Lung (tissue), 12 donors: ENCODE measurements around the gene AGBL4. TPM values are rescaled to one million over a fixed set of nuclear protein-coding genes. Genes with fewer than 3 reads are reported as not detected.

Experiments
- ATAC-seq: fragments of 200-7000 bp; cut with Tn5 transposase; one replicate; pipeline ENCODE4 v1.9.1; 2020; ENCODE audit warnings: moderate number of reproducible peaks; ENCODE audit not compliant: insufficient read depth, low FRiP score
- DNase-seq, 3 donors: peaks; one replicate each; pipeline ENCODE4 v3.0.0-alpha.2; 2013 to 2017
- H3K27ac ChIP-seq, 2 donors: one replicate each; pipeline ENCODE4 v1.5.1; 2013; ENCODE audit warnings: mild to moderate bottlenecking in 2 of 2, moderate library complexity in 2 of 2, control low read depth in 1 of 2, inconsistent platforms in 1 of 2, low read depth in 1 of 2, low read length in 1 of 2
- H3K27me3 ChIP-seq, 3 donors: one replicate each; pipeline ENCODE4 v1.5.1; 2013; ENCODE audit warnings: low read length in 2 of 3; ENCODE audit not compliant: control insufficient read depth in 3 of 3, insufficient read depth in 3 of 3
- H3K36me3 ChIP-seq, 4 donors: one replicate each; pipeline ENCODE4 v1.5.1; 2013; ENCODE audit warnings: low read length in 4 of 4, mild to moderate bottlenecking in 1 of 4, moderate library complexity in 1 of 4; ENCODE audit not compliant: control insufficient read depth in 4 of 4, insufficient read depth in 4 of 4
- H3K4me1 ChIP-seq, 5 donors: one replicate each; pipeline ENCODE4 v1.5.1; 2013; ENCODE audit warnings: low read length in 5 of 5, mild to moderate bottlenecking in 2 of 5, moderate library complexity in 1 of 5; ENCODE audit not compliant: control insufficient read depth in 5 of 5, insufficient read depth in 5 of 5
- H3K4me3 ChIP-seq: one replicate; pipeline ENCODE4 v1.5.1; 2013; ENCODE audit warnings: mild to moderate bottlenecking, control low read depth, moderate library complexity
- H3K9ac ChIP-seq, 2 donors: one replicate each; pipeline ENCODE4 v1.5.1; 2013; ENCODE audit warnings: low read length in 2 of 2, control low read depth in 1 of 2; ENCODE audit not compliant: insufficient read depth in 1 of 2
- H3K9me3 ChIP-seq, 4 donors: one replicate each; pipeline ENCODE4 v1.5.1; 2013; ENCODE audit warnings: low read length in 3 of 4, mild to moderate bottlenecking in 1 of 4, moderate library complexity in 1 of 4; ENCODE audit not compliant: control insufficient read depth in 4 of 4, insufficient read depth in 3 of 4
- WGBS, 2 donors: extraction: QIAGEN DNeasy Blood & Tissue Kit; methylation state at CpG; one replicate each; pipeline ENCODE4 v1.1.7; 2013; 5-methylcytosine and 5-hydroxymethylcytosine counted together
- polyA plus RNA-seq, 2 donors: library from polyadenylated mRNA; stranded (reverse); fragments of 200-250 nt; gene quantifications; one replicate each; pipeline ENCODE4 v1.2.1, GENCODE V29; 2013
- total RNA-seq, 2 donors: library from RNA; depleted of rRNA in 1 of 2; stranded (reverse); fragments of >200 nt in 1 of 2; gene quantifications; one replicate each; pipeline ENCODE4 v1.2.1, GENCODE V29; 2014 to 2021
- TF ChIP-seq, protein P1 (sequence below): IDR thresholded peaks from 2 replicates; pipeline ENCODE4 v1.5.1; 2012; ENCODE audit warnings: mild to moderate bottlenecking; ENCODE audit errors: control extremely low read depth, extremely low read depth
- donor health status: control.
- donor health status: control.
- donor health status: Bipolar disorder and iron deficiency.
- donor health status: healthy.
- donor health status: DM: yes; HTN: yes; CAD: no.

Gene AGBL4
- total and polyA plus RNA-seq, 4 donors, result 0.24 to 7.5 (median 2.6) TPM

DNA sequence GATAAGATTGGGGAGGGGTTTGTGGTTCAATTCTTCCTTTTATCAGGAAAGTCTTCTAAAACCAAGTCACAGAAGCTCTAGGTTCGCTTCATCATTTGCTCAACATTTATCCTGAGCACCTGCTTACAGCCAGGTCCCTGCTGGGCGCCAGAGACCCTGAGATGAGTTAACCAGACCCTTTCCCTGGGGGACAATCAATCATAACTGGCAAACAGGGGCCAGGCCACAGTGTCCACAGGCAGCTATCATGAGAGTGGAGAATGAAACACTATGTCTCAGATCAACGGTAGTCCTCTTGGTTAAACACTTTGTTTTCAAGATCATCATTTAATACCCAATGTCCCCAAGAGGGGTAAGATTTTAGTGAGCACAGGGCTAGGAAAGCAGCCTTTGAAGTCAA, 1393.9 kb downstream of the AGBL4 start:
- no peak for ATAC-seq
- Histone ChIP-seq H3K9me3 (peaks cover 0 to 2% (median 0%) of the 10 kb centered on the region in 4 donors), H3K9ac (no peak overlapping the region), H3K4me3 (no peak overlapping the region), H3K27me3 (no peaks in the 10 kb centered on the region), H3K36me3 (no peaks in the 10 kb centered on the region), H3K27ac (no peak overlapping the region), H3K4me1 (peaks cover 0 to 12% (median 1%) of the 10 kb centered on the region in 5 donors)
- TF ChIP-seq, protein P1, sequence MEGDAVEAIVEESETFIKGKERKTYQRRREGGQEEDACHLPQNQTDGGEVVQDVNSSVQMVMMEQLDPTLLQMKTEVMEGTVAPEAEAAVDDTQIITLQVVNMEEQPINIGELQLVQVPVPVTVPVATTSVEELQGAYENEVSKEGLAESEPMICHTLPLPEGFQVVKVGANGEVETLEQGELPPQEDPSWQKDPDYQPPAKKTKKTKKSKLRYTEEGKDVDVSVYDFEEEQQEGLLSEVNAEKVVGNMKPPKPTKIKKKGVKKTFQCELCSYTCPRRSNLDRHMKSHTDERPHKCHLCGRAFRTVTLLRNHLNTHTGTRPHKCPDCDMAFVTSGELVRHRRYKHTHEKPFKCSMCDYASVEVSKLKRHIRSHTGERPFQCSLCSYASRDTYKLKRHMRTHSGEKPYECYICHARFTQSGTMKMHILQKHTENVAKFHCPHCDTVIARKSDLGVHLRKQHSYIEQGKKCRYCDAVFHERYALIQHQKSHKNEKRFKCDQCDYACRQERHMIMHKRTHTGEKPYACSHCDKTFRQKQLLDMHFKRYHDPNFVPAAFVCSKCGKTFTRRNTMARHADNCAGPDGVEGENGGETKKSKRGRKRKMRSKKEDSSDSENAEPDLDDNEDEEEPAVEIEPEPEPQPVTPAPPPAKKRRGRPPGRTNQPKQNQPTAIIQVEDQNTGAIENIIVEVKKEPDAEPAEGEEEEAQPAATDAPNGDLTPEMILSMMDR, result no peak
- DNase-seq, result no peak
- WGBS, 2 donors, result 85 to 95% methylated on average over 3 of the region's 3 CpGs

DNA sequence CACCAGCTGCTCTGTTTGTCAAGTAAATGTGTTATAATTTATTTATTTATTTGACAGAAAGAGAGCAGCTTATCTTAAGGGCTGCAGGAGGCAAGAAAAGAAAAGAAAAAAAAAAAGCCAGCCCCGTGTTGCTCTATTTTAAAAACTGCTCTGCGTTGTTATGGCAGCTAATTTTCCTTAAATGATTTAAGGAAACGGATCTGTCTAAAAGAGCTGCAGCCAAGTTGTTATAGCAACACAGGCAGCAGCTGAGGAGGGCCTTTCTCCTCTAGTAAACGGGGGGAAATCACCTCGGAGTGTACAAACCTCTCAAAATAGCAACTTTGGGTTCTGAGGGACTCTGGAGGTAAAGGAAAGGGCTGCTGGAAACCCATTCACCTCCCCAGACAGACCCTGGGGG, 1396.3 kb downstream of the AGBL4 start:
- Histone ChIP-seq H3K27ac (no peak overlapping the region), H3K9me3 (peaks cover 0 to 2% (median 0%) of the 10 kb centered on the region in 4 donors), H3K36me3 (no peaks in the 10 kb centered on the region), H3K4me1 (peaks cover 0 to 12% (median 1%) of the 10 kb centered on the region in 5 donors), H3K9ac (no peak overlapping the region), H3K4me3 (no peak overlapping the region), H3K27me3 (no peaks in the 10 kb centered on the region)
- TF ChIP-seq, protein P1, result no peak
- 13 to 16% methylated on average over 5 of the region's 5 CpGs for WGBS, 2 donors
- ATAC-seq (no peak), DNase-seq (peak; percentile 63 to 90 (median 90))

DNA sequence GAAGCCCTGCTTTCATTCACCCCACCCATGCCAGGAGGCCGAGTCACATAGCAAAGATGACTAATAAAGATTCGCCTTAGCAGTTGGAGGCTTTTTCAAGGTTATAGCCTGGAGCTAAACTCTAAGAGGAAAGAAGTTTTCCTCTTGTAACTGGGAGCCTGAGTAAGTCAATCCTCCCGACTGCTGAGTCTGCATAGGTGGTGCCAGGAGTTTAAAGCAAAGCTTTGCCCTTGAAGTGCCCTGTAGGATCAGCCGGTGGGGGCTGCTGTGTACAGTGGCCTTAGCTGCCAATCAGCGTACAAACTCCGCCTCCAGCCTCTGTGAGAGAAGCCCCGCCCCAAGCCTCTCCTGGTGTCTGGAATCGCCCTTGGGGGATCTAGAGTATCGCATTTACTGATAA, 1404.2 kb downstream of the AGBL4 start:
- Histone ChIP-seq H3K4me3 (no peak overlapping the region), H3K27ac (no peak overlapping the region), H3K9me3 (no peaks in the 10 kb centered on the region), H3K27me3 (no peaks in the 10 kb centered on the region), H3K9ac (no peak overlapping the region), H3K4me1 (peaks cover 0 to 7% (median 0%) of the 10 kb centered on the region in 5 donors), H3K36me3 (no peaks in the 10 kb centered on the region)
- WGBS, 2 donors, result 59 to 77% methylated on average over 9 of the region's 9 CpGs
- TF ChIP-seq, protein P1, result no peak
- ATAC-seq (no peak), DNase-seq (no peak)

DNA sequence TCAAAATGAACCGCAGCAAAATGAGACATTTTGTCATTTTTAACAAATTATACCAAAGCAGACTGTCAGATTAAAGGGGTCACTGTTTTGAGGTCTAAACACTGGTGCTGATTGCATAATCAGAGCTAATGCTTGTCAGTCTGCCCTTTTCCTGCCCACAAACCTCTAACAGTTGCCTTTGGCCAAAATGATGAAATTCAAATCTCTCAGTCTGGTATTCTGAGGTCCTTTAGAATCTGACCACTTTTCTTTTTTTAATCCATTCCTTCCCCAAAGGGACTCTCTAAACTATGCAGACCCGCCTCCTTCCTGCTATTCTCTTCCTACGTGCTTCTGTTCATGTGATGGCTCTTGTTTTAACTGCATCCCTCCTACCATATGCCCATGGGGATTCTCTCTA, 1406.5 kb downstream of the AGBL4 start:
- TF ChIP-seq, protein P1, result no peak
- ATAC-seq, result no peak
- Histone ChIP-seq H3K4me1 (peaks cover 0 to 7% (median 0%) of the 10 kb centered on the region in 5 donors), H3K36me3 (no peaks in the 10 kb centered on the region), H3K27ac (no peak overlapping the region), H3K9ac (no peak overlapping the region), H3K27me3 (no peaks in the 10 kb centered on the region), H3K9me3 (no peaks in the 10 kb centered on the region), H3K4me3 (no peak overlapping the region)
- no peak for DNase-seq
- 22 to 46% methylated on average over 3 of the region's 3 CpGs for WGBS, 2 donors
